Epithelial cell of esophagus (primary cell): ENCODE data around the gene CYBA.

Experiments
- DNase-seq: peaks from one replicate; pipeline ENCODE4 v3.0.0; 2010; ENCODE audit warnings: low read depth
- H3K4me3 ChIP-seq: 2 replicates; pipeline ENCODE4 v1.5.1; 2011; ENCODE audit warnings: mild to moderate bottlenecking, low read length, control low read depth
- CTCF ChIP-seq: IDR thresholded peaks from 2 replicates; pipeline ENCODE4 v1.5.1; 2011; ENCODE audit warnings: low read depth, mild to moderate bottlenecking, low read length, control low read depth, inconsistent platforms; ENCODE audit not compliant: insufficient read depth; ENCODE audit errors: missing control alignments

CYBA gene

GRCh38 chr16:88595101-88595500, 55.8 kb downstream of the CYBA start:
- H3K4me3 ChIP-seq, result no peak overlapping the region
- TF ChIP-seq CTCF, result no peak
- DNase-seq, result no peak

GRCh38 chr16:88593910-88594309, 56.9 kb downstream of the CYBA start:
- DNase-seq, result no peak
- H3K4me3 ChIP-seq, result no peak overlapping the region
- TF ChIP-seq CTCF, result no peak

GRCh38 chr16:88593489-88593888, 57.4 kb downstream of the CYBA start:
- no peak overlapping the region for H3K4me3 ChIP-seq
- TF ChIP-seq CTCF, result no peak
- DNase-seq, result no peak
